NCI-H2171 treated with DMSO at 0.1 percent for 48 hours (cell line): ENCODE data around the gene ZBED4.
A peak's percentile ranks its signal among the peaks of the same experiment; 100 is the strongest.

Experiments used
- DNase-seq: peaks from one replicate; lab custom pipeline; 2025; lab: John Stamatoyannopoulos, UW

The ZBED4 gene

GRCh38 chr22:49900441-49901230, 47.0 kb downstream of the ZBED4 start:
- DNase-seq, result no peak

- no peak for DNase-seq
Measured at GRCh38 chr22:49901457-49901856, 47.8 kb downstream of the ZBED4 start.

GRCh38 chr22:49903322-49904039, 49.8 kb downstream of the ZBED4 start:
- no peak for DNase-seq

GRCh38 chr22:49904040-49904369, 50.4 kb downstream of the ZBED4 start:
- no peak for DNase-seq

- DNase-seq, result no peak
Measured at GRCh38 chr22:49905465-49905864, 51.8 kb downstream of the ZBED4 start.

GRCh38 chr22:49906071-49906798, 52.6 kb downstream of the ZBED4 start:
- DNase-seq, result no peak

GRCh38 chr22:49906799-49907290, 53.2 kb downstream of the ZBED4 start:
- DNase-seq, result no peak

- DNase-seq, result no peak
Measured at GRCh38 chr22:49907807-49908206, 54.2 kb downstream of the ZBED4 start.

GRCh38 chr22:49909476-49910205, 56.0 kb downstream of the ZBED4 start:
- DNase-seq, result no peak

- no peak for DNase-seq
Measured at GRCh38 chr22:49910229-49911155, 56.8 kb downstream of the ZBED4 start.

- DNase-seq, result no peak
Measured at GRCh38 chr22:49911881-49912625, 58.4 kb downstream of the ZBED4 start.

- DNase-seq, result no peak
Measured at GRCh38 chr22:49913026-49913425, 59.4 kb downstream of the ZBED4 start.

- no peak for DNase-seq
Measured at GRCh38 chr22:49913446-49913845, 59.8 kb downstream of the ZBED4 start.

GRCh38 chr22:49914256-49914655, 60.6 kb downstream of the ZBED4 start:
- no peak for DNase-seq

- DNase-seq, result no peak
Measured at GRCh38 chr22:49915610-49916009, 62.0 kb downstream of the ZBED4 start.

GRCh38 chr22:49916831-49917230, 63.2 kb downstream of the ZBED4 start:
- no peak for DNase-seq

- peak; percentile 94 for DNase-seq
Measured at GRCh38 chr22:49917974-49918910, 64.6 kb downstream of the ZBED4 start, which contains the start of the genes ALG12 and CRELD2. ALG12 (minus strand) TSS chr22:49918438; CDS start chr22:49913765, 4,673 bp downstream. CRELD2 (plus strand) TSS chr22:49918634; CDS start chr22:49918770, 136 bp downstream.

GRCh38 chr22:49918911-49919881, 65.6 kb downstream of the ZBED4 start:
- DNase-seq, result no peak
